Right lobe of liver (tissue), 6 donors: ENCODE data around the gene RAD9A. TPM values are rescaled to one million over a fixed set of nuclear protein-coding genes. Genes with fewer than 3 reads are reported as not detected.

Experiments
- ATAC-seq, 4 donors: fragments of 200-7000 bp; cut with Tn5 transposase; one replicate each; pipeline ENCODE4 v1.9.1; 2020; ENCODE audit warnings: mild to moderate bottlenecking in 4 of 4, moderate library complexity in 4 of 4
- DNase-seq, 3 donors: peaks; one replicate each; pipeline ENCODE4 v3.0.0-alpha.2; 2020
- H3K27ac ChIP-seq, 3 donors: fragments of 200-600 bp; one replicate each; pipeline ENCODE4 v1.8.0; 2022
- H3K27me3 ChIP-seq, 2 donors: fragments of 200-600 bp; one replicate each; pipeline ENCODE4 v1.8.0; 2022
- H3K36me3 ChIP-seq, 4 donors: fragments of 200-600 bp; sonication (generic) in 1 of 4; one replicate each; pipeline versions ENCODE4 v1.5.1 to v1.8.0; 2017 to 2022; ENCODE audit warnings: control low read depth in 1 of 4
- H3K4me1 ChIP-seq, 4 donors: fragments of 200-600 bp; sonication (generic) in 1 of 4; one replicate each; pipeline versions ENCODE4 v1.5.1 to v1.8.0; 2017 to 2022; ENCODE audit warnings: control low read depth in 1 of 4
- H3K4me3 ChIP-seq, 3 donors: fragments of 200-600 bp; one replicate each; pipeline ENCODE4 v1.8.0; 2022
- H3K9me3 ChIP-seq, 4 donors: fragments of 200-600 bp; sonication (generic) in 1 of 4; one replicate each; pipeline versions ENCODE4 v1.5.1 to v1.8.0; 2017 to 2022; ENCODE audit warnings: control low read depth in 1 of 4
- POLR2A ChIP-seq: fragments of 450-650 bp; IDR thresholded peaks from one replicate; pipeline ENCODE4 v1.6.1; 2017; ENCODE audit warnings: antibody characterized with exemption, mild to moderate bottlenecking
- WGBS: methylation state at CpG from one replicate; pipeline ENCODE4 v1.1.6; 2018; ENCODE audit warnings: low coverage, low lambda C conversion rate; ENCODE audit not compliant: insufficient coverage; ENCODE audit errors: missing lambda C conversion rate; 5-methylcytosine and 5-hydroxymethylcytosine counted together
- intact Hi-C, 2 donors: fragments of 100-400 bp; cut with DNase I; formaldehyde crosslinking; loops; one replicate each; pipeline versions ENCODE4 v1.11.2 to v1.14.1; 2022
- total RNA-seq, 6 experiments: library from RNA; depleted of rRNA in 2 of 6; stranded (reverse); fragments of >200 nt in 2 of 6; fragmentation: NEBNext Ultra II Directional in 3 of 6; extraction: Animal tissue kit (Norgen Biotek cat#: 25700) in 3 of 6; gene quantifications; one replicate each; pipeline versions ENCODE4 v1.1.0 to v1.2.4, GENCODE V29; 2016 to 2023
- TF ChIP-seq, protein P1 (sequence below), 4 donors: fragments of 200-600 bp in 3 of 4; fragments of 450-650 bp in 1 of 4; IDR thresholded peaks; one replicate each; pipeline versions ENCODE4 v1.5.1 to v1.8.0; 2016 to 2022; ENCODE audit warnings: antibody characterized with exemption in 4 of 4, mild to moderate bottlenecking in 2 of 4
- donor health status: DM: no; HTN: yes; CAD: no.
- donor health status: DM: no; HTN: no; CAD: no.
- donor health status: DM: no; HTN: no; CAD: no.
- donor health status: DM: no; HTN: yes; CAD: no.
- donor health status: DM: no; HTN: yes; CAD: no.

Gene RAD9A
- total RNA-seq, 6 experiments from 2014 or later: 5.3 to 13.2 (median 6.2) TPM

DNA sequence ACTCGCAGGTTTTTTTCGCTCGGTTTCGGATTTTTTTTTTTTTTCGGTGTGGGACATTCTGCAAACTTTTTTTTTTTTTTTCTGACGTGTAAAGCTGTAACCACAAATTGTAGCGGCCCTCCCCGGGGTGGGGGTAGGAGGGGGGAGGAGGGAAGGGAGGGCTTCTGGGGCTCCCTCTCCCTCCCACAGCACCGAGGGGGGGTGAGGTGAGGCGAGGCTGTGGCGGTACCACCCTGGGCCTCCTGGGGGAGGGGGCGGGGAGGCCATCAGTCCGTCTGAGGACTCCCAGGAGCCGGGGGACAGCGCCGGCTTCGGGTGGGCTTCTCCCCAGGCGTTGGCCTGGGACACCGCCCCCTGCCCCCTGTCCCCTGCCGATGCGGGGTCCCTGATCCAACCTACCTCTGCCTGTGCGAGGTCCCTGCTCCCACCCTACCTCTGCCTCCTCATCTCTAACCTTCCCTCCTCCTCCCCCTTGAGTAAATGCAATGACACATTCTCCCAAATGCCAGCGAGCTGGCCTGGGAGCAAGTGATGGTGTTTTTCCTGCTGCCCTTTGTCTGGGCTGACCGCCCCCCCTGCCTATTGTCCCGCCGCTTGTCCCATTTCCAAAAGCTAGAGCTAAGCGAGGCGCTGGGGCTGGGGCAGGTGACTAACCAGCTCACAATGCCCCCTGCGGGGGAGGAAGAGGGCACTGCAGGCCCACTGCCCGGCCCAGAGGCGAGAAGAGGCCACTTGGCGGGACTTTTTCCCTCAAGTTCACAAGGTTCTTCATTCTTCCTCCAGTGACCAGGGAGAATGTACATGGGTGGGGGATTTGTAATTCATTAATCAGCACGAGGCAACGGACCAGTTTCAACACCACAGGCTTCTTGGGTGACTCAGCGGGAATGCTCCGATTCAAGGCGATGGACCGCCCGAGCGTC, 17.9 kb upstream of the RAD9A start:
- ATAC-seq: peak; percentile 61 to 78 (median 66)
- Histone ChIP-seq H3K9me3 (no peaks in the 10 kb centered on the region), H3K4me3 (peak overlapping the region; percentile 57 to 89 (median 68)), H3K27me3 (no peaks in the 10 kb centered on the region), H3K4me1 (peaks cover 0 to 17% (median 6%) of the 10 kb centered on the region in 4 donors), H3K36me3 (no peaks in the 10 kb centered on the region), H3K27ac (peak overlapping the region; percentile 53 to 84 (median 72))
- TF ChIP-seq POLR2A: peak; percentile 58
- TF ChIP-seq, protein P1, sequence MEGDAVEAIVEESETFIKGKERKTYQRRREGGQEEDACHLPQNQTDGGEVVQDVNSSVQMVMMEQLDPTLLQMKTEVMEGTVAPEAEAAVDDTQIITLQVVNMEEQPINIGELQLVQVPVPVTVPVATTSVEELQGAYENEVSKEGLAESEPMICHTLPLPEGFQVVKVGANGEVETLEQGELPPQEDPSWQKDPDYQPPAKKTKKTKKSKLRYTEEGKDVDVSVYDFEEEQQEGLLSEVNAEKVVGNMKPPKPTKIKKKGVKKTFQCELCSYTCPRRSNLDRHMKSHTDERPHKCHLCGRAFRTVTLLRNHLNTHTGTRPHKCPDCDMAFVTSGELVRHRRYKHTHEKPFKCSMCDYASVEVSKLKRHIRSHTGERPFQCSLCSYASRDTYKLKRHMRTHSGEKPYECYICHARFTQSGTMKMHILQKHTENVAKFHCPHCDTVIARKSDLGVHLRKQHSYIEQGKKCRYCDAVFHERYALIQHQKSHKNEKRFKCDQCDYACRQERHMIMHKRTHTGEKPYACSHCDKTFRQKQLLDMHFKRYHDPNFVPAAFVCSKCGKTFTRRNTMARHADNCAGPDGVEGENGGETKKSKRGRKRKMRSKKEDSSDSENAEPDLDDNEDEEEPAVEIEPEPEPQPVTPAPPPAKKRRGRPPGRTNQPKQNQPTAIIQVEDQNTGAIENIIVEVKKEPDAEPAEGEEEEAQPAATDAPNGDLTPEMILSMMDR (IDR thresholded peaks at IDR 0.05): peak; percentile 43 to 54 (median 46)
- intact Hi-C loops: no loop called here
- peak; percentile 80 to 86 (median 85) for DNase-seq
- 2% methylated on average over 22 of the region's 40 CpGs for WGBS

- peak overlapping the region in 2 of 3 donors; percentile 57 to 68 for H3K4me3 ChIP-seq
- peak overlapping the region in 2 of 3 donors; percentile 72 to 84 for H3K27ac ChIP-seq
- TF ChIP-seq POLR2A: no peak
- TF ChIP-seq, protein P1 (IDR thresholded peaks at IDR 0.05): no peak
- DNase-seq (peak in 1 of 3 donors; percentile 52), ATAC-seq (peak in 1 of 4 donors; percentile 1)
- no peaks in the 10 kb centered on the region for H3K9me3 ChIP-seq
- no peaks in the 10 kb centered on the region for H3K36me3 ChIP-seq
- WGBS: 26% methylated on average over 4 of the region's 9 CpGs
- H3K27me3 ChIP-seq: no peaks in the 10 kb centered on the region
- H3K4me1 ChIP-seq: peaks cover 0 to 17% (median 6%) of the 10 kb centered on the region in 4 donors
- intact Hi-C loops: no loop called here
These were observed 17.1 kb upstream of the RAD9A start for GRCh38 chr11:67374571-67375281.

- H3K36me3 ChIP-seq: no peaks in the 10 kb centered on the region
- peaks cover 0 to 17% (median 6%) of the 10 kb centered on the region in 4 donors for H3K4me1 ChIP-seq
- H3K4me3 ChIP-seq: no peak overlapping the region
- H3K27ac ChIP-seq: no peak overlapping the region
- no peaks in the 10 kb centered on the region for H3K9me3 ChIP-seq
- intact Hi-C loops: no loop called here
- TF ChIP-seq POLR2A: no peak
- TF ChIP-seq, protein P1 (IDR thresholded peaks at IDR 0.05): no peak
- H3K27me3 ChIP-seq: no peaks in the 10 kb centered on the region
- 58% methylated on average over 15 of the region's 15 CpGs for WGBS
- ATAC-seq: no peak
- no peak for DNase-seq
These were observed 16.3 kb upstream of the RAD9A start for GRCh38 chr11:67375320-67376055.

DNA sequence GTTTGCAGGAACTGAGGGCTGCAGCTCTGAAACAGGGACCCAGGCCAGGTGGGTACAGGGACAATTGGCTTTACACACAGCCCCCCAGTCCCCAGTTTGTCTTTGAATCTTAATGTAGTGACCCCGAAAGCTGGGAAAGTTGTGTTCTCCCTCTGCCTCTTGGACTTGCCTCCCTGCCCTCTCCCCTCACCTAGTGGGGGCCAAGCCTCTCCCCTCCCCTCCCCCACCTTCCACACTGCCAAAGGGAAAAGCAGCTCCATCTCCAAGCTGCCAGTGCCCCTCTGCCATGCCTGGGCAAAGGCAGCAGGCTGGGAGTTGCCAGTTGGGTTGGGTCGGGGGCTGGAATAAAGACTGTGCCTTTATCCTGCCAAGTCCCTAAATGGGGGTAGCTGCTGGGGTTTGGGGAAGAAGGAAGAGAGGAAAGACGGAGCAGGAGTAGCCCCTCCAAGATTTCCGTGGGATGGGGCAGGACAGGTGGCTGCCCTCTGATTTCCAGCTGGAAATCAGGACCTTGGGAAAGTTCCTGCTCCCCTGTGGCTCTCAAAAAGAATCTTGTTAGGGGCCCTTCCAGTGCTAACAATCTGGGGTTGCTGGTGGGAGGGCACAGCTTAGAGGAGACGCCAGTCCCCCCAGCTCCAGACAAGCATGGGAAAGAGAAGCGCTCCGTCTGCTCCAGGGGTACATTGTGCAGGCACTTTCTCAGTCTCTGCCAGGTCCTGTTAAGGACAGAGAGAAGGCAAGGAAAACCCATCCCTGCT, 15.5 kb upstream of the RAD9A start:
- WGBS: 80% methylated on average over 6 of the region's 7 CpGs
- Histone ChIP-seq H3K4me3 (no peak overlapping the region), H3K27ac (no peak overlapping the region), H3K4me1 (peaks cover 0 to 17% (median 6%) of the 10 kb centered on the region in 4 donors), H3K27me3 (no peaks in the 10 kb centered on the region), H3K36me3 (no peaks in the 10 kb centered on the region), H3K9me3 (no peaks in the 10 kb centered on the region)
- no peak for DNase-seq
- no peak for TF ChIP-seq POLR2A
- TF ChIP-seq, protein P1 (IDR thresholded peaks at IDR 0.05): no peak
- intact Hi-C loops: no loop called here
- no peak for ATAC-seq
